Esophagus muscularis mucosa (tissue), 4 donors: Measurements from ENCODE around the gene LCN15. TPM values are rescaled to one million over a fixed set of nuclear protein-coding genes. Genes with fewer than 3 reads are reported as not detected.

ENCODE experiments used
- DNase-seq: peaks from one replicate; pipeline ENCODE4 v3.0.0-alpha.2; 2017; ENCODE audit errors: extremely low spot score
- H3K27ac ChIP-seq, 4 donors: fragments of 200-600 bp; sonication (generic); replicated peaks in 1 of 4; 1 replicate in 3 of 4; 2 replicates in 1 of 4; pipeline ENCODE4 v1.5.1; 2016 to 2019; ENCODE audit warnings: mild to moderate bottlenecking in 1 of 4
- H3K27me3 ChIP-seq, 4 donors: fragments of 200-600 bp; sonication (generic); one replicate each; pipeline versions ENCODE4 v1.5.1 to v1.6.0; 2016 to 2019
- H3K36me3 ChIP-seq, 4 donors: fragments of 200-600 bp; sonication (generic); one replicate each; pipeline ENCODE4 v1.5.1; 2016 to 2019
- H3K4me1 ChIP-seq, 4 donors: fragments of 200-600 bp; sonication (generic); one replicate each; pipeline ENCODE4 v1.5.1; 2016 to 2019
- H3K4me3 ChIP-seq, 4 donors: fragments of 200-600 bp; sonication (generic); 1 replicate in 2 of 4; 2 replicates in 2 of 4; pipeline ENCODE4 v1.5.1; 2016 to 2019; ENCODE audit warnings: mild to moderate bottlenecking in 4 of 4, moderate library complexity in 1 of 4
- H3K9me3 ChIP-seq, 4 donors: fragments of 200-600 bp; sonication (generic); 1 replicate in 3 of 4; 2 replicates in 1 of 4; pipeline ENCODE4 v1.5.1; 2016 to 2019
- CTCF ChIP-seq, 3 experiments: fragments of 200-600 bp in 2 of 3; fragments of 450-650 bp in 1 of 3; sonication (generic) in 2 of 3; IDR thresholded peaks; one replicate each; pipeline ENCODE4 v1.5.1; 2017 to 2019; ENCODE audit warnings: antibody characterized with exemption in 3 of 3, mild to moderate bottlenecking in 2 of 3, moderate library complexity in 1 of 3
- EP300 ChIP-seq: sonication (generic); formaldehyde crosslinking; IDR thresholded peaks from one replicate; pipeline ENCODE4 v1.6.1; 2017; ENCODE audit warnings: antibody characterized with exemption
- POLR2A ChIP-seq: fragments of 450-650 bp; IDR thresholded peaks from one replicate; pipeline ENCODE4 v1.6.1; 2017; ENCODE audit warnings: antibody characterized with exemption, moderate library complexity, mild to moderate bottlenecking, low read depth
- POLR2AphosphoS5 ChIP-seq, 2 donors: sonication (generic); formaldehyde crosslinking; IDR thresholded peaks; one replicate each; pipeline ENCODE4 v1.6.1; 2017; ENCODE audit warnings: antibody characterized with exemption in 2 of 2
- WGBS: methylation state at CpG from one replicate; pipeline ENCODE4 v1.1.5; 2018; 5-methylcytosine and 5-hydroxymethylcytosine counted together
- intact Hi-C: fragments of 100-400 bp; cut with DNase I; formaldehyde crosslinking; loops from one replicate; pipeline ENCODE4 v1.15.1; 2023
- total RNA-seq, 4 donors: library from RNA; depleted of rRNA; stranded (reverse); fragments of >200 nt; gene quantifications; one replicate each; pipeline versions ENCODE4 v1.1.0 to v1.2.1, GENCODE V29; 2016

LCN15 gene
- total RNA-seq, 4 donors from 2014 or later = not detected

GRCh38 chr9:136754059-136754572 lies 10.2 kb downstream of the LCN15 start:
- no peak for DNase-seq
- H3K27me3 ChIP-seq = peaks cover 0 to 34% (median 0%) of the 10 kb centered on the region in 4 donors
- 90% methylated on average over 7 of the region's 17 CpGs for WGBS

GRCh38 chr9:136753371-136754058 lies 10.8 kb downstream of the LCN15 start:
- Histone ChIP-seq H3K9me3 (peaks cover 0 to 17% (median 6%) of the 10 kb centered on the region in 4 donors), H3K4me3 (no peak overlapping the region), H3K36me3 (no peaks in the 10 kb centered on the region), H3K27ac (no peak overlapping the region), H3K4me1 (peaks cover 5 to 18% (median 8%) of the 10 kb centered on the region in 4 donors), H3K27me3 (peaks cover 0 to 31% (median 0%) of the 10 kb centered on the region in 4 donors)
- DNase-seq = no peak
- intact Hi-C loops = no loop called here
- WGBS = 87% methylated on average over 10 of the region's 31 CpGs
- TF ChIP-seq POLR2A = no peak
- no peak for TF ChIP-seq CTCF (IDR thresholded peaks at IDR 0.05)
- TF ChIP-seq POLR2AphosphoS5 (IDR thresholded peaks at IDR 0.05) = no peak
- no peak for TF ChIP-seq EP300

More at GRCh38 chr9:136754059-136754572, 10.2 kb downstream of the LCN15 start:
- H3K4me3 ChIP-seq = no peak overlapping the region
- peaks cover 3 to 14% (median 5%) of the 10 kb centered on the region in 4 donors for H3K4me1 ChIP-seq
- TF ChIP-seq CTCF (IDR thresholded peaks at IDR 0.05) (no peak), EP300 (no peak), POLR2AphosphoS5 (IDR thresholded peaks at IDR 0.05) (no peak), POLR2A (no peak)
- no peaks in the 10 kb centered on the region for H3K36me3 ChIP-seq
- intact Hi-C loops = no loop called here
- H3K9me3 ChIP-seq = peaks cover 0 to 17% (median 6%) of the 10 kb centered on the region in 4 donors
- H3K27ac ChIP-seq = no peak overlapping the region

- TF ChIP-seq CTCF (IDR thresholded peaks at IDR 0.05) (no peak), POLR2AphosphoS5 (IDR thresholded peaks at IDR 0.05) (no peak), POLR2A (no peak), EP300 (no peak)
- intact Hi-C loops = no loop called here
- Histone ChIP-seq H3K36me3 (no peaks in the 10 kb centered on the region), H3K27me3 (peaks cover 0 to 39% (median 0%) of the 10 kb centered on the region in 4 donors), H3K4me3 (no peak overlapping the region), H3K27ac (no peak overlapping the region), H3K9me3 (peaks cover 0 to 17% (median 6%) of the 10 kb centered on the region in 4 donors), H3K4me1 (peaks cover 5 to 19% (median 10%) of the 10 kb centered on the region in 4 donors)
- no peak for DNase-seq
Observed at GRCh38 chr9:136751814-136752213, 12.5 kb downstream of the LCN15 start.

- no peaks in the 10 kb centered on the region for H3K36me3 ChIP-seq
- H3K27me3 ChIP-seq = peaks cover 0 to 41% (median 0%) of the 10 kb centered on the region in 4 donors
- no peak overlapping the region for H3K4me3 ChIP-seq
- peaks cover 0 to 17% (median 4%) of the 10 kb centered on the region in 4 donors for H3K9me3 ChIP-seq
- DNase-seq = no peak
- intact Hi-C loops = no loop called here
- H3K27ac ChIP-seq = no peak overlapping the region
- peaks cover 5 to 19% (median 10%) of the 10 kb centered on the region in 4 donors for H3K4me1 ChIP-seq
- WGBS = 100% methylated on average over 1 of the region's 1 CpG
- no peak for TF ChIP-seq POLR2A
Observed at GRCh38 chr9:136751244-136751643, 13.1 kb downstream of the LCN15 start.

GRCh38 chr9:136750526-136750925 lies 13.8 kb downstream of the LCN15 start:
- H3K27me3 ChIP-seq = peaks cover 0 to 41% (median 0%) of the 10 kb centered on the region in 4 donors
- 61% methylated on average over 2 of the region's 2 CpGs for WGBS
- peaks cover 0 to 12% (median under 1%) of the 10 kb centered on the region in 4 donors for H3K9me3 ChIP-seq
- no peak overlapping the region for H3K27ac ChIP-seq
- H3K36me3 ChIP-seq = no peaks in the 10 kb centered on the region
- DNase-seq = no peak
- no peak overlapping the region for H3K4me3 ChIP-seq
- no peak for TF ChIP-seq POLR2A
- intact Hi-C loops = no loop called here
- H3K4me1 ChIP-seq = peaks cover 5 to 19% (median 10%) of the 10 kb centered on the region in 4 donors
